Stimulated activated CD8-positive, alpha-beta memory T cell treated with anti-CD3 and anti-CD28 coated beads, Interleukin-7, amount 100 ng/mL, for 48 hours (primary cell): ENCODE measurements around the gene GNB5.
"Not testable (repeated sequence)": the region's sequence is repeated elsewhere in the genome, so short reads cannot be mapped to it uniquely, and the experiment has no call there.

Source experiments
- DNase-seq, 2 donors: peaks; one replicate each; pipeline ENCODE4 v3.0.0-alpha.2; 2020; ENCODE audit warnings: low read depth in 1 of 2; ENCODE audit errors: extremely low read depth in 1 of 2

GNB5 gene

DNA sequence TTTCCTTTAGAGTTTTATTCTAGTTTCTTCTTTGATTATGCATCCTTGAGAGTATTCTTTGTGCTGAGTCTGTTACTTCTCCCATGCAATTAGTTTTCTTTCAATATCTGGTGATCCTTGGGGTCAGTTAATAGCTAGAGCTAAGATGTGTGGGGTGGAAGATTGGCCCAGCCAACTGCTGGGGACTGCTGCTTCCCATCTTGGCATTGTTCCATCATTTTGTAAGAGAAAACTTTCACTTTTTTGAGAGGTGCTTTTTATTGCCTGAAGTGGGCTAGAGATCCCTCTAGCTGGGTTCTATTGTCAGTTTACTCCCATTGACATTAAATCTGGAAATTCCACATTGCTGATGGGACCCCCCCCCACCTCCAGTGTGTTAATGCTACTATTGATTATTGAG is 94.0 kb downstream of the GNB5 start:
- no peak for DNase-seq

DNA sequence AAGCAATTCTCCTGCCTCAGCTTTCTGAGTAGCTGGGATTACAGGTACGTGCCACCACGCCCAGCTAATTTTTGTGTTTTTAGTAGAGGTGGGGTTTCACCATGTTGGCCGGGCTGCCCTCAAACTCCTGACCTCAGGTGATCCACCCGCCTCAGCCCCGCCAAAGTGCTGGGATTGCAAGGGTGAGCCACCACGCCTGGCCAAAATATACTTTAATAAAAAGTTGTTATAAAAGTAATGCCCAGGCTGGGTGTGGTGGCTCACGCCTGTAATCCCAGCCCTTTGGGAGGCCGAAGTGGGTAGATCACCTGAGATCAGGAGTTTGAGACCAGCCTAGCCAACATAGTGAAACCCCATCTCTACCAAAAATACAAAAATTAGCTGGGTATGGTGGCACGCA is 94.7 kb downstream of the GNB5 start:
- not testable (repeated sequence) for DNase-seq

DNA sequence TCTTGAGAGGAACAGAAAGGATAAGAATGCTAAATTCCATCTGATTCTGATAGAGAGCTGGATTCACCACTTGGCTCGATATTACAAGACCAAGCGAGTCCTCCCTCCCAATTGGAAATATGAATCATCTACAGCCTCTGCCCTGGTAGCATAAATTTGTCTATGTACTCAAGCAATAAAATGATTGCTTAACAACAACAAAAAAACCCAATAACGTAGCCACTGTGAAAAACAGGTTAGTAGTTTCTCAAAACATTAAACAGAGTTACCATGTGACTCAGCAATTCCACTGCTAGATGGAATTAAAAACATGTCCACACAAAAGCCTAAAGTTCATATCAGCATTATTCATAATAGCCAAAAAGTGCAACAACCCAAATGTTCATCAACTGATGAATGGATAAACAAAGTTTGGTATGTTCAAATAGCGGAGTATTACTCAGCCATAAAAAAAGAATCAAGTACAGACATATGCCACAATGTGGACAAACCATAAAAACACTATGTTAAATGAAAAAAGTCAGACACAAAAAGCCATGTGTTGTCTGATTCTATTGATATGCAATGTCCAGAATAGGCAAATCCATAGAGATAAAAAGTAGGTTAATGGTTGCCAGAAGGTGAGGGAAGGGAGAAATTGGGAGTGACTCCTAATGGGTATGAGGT is 95.5 kb downstream of the GNB5 start:
- no peak for DNase-seq

DNA sequence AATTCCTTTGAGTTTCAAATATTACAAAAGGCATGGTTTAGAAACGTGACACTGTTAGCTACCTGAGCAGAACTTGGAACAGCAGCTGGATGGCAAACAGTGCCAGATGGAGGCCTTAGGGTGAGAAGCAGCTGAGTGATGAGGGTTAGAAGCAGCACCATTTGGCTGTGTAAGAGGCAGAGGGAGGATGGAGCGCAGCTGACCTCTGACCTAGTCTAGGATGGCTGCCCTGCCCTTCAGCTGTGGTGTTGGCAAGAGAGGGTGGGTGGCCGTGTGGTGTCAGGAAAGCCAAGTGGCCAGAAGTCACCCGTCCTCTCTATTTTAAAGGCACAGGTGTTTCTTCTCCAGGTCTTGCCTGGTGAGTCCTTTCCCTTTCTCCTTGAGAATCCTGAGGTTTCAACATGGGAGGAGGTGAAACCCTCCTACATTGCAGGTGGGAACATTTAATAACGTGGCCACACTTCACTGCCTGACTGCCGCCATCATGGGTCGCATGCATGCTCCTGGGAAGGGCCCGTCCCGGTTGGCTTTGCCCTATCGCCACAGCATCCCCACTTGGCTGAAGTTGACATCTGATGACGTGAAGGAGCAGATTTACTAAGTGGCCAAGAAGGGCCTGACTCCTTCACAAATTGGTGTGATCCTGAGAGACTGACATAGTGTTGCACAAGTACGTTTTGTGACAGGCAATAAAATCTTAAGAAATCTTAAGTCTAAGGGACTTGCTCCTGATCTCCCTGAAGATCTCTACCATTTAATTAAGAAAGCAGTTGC is 96.2 kb downstream of the GNB5 start:
- DNase-seq = no peak

DNA sequence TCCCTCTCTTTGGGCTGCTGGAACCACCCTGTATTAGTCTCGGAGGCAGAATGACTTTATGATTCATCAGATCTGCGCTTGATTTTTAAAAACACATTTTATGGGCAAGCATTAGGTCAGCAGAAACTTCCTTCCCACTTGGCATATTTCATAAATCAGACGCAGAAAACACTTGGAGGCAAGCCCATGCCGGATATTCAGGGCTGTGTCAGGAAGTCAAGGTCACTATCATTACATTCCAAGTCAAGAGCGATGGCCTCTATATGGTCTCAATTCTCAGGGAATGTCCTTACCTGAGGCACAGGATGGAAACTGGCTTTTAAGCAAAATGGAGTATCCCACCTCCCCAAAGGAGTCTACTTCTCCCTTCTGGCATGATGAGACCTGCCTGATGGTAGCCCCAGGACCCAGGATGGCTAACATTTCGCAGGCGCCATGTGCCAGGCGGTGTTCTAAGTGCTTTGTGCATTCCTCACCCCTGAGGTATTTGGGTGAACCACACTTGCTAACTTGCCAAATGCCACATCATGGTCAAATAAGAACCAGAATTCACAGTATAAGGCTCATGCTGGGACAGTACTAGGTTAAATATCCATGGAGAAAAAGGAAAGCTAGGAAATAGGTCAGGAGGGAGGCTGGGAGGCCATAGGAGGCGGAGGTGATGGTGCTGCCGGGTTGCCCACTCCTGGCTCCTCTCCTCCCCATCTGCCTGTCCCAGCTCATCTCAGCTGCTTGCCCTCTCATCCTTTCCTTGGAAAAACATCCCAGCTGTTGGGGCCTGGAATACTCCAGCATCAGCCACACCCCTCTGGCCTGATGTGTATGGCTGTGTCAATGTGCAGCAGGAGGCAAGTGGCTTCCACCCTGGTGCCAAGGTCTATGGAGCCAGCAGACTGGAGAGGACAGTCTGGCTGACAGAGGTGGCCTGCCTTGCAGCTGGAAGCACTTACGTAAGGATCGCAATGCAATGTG is 97.4 kb downstream of the GNB5 start:
- DNase-seq = no peak

DNA sequence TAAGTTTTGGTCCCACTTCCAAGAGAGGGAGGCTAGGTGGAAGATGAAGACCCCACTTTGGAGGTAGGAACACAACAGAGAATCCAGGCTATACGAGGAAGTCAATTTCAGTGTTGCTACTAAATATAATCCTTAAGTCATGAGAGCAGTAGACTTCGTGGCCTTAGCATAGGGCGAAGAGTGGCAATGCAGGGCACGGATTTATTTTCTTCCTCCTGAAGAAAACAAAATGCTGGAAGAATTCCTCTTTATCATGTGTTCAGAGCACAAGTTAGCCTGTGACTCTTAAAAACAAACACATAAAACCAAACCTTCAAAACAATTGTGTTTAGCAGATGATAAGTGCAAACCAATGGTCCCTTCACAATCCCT is 98.0 kb downstream of the GNB5 start:
- DNase-seq = no peak

DNA sequence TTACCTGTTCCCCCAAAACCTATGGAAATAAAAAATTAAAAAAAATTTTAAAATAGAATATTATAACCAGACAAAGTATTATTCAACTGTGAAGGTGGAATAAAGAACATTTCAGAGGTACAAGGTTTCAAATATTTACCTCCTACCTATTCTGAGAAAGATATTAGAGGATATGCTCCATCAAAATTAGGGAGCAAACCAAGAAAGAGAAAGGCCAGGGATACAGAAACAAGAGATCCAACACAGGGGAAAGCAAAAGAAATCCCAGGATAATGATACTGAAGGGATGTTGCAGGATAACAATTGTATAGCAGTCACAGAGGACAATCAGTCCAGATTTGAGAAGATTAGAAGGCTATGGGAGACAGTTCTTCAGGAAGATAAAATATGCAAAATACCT is 101.0 kb downstream of the GNB5 start:
- DNase-seq = no peak

DNA sequence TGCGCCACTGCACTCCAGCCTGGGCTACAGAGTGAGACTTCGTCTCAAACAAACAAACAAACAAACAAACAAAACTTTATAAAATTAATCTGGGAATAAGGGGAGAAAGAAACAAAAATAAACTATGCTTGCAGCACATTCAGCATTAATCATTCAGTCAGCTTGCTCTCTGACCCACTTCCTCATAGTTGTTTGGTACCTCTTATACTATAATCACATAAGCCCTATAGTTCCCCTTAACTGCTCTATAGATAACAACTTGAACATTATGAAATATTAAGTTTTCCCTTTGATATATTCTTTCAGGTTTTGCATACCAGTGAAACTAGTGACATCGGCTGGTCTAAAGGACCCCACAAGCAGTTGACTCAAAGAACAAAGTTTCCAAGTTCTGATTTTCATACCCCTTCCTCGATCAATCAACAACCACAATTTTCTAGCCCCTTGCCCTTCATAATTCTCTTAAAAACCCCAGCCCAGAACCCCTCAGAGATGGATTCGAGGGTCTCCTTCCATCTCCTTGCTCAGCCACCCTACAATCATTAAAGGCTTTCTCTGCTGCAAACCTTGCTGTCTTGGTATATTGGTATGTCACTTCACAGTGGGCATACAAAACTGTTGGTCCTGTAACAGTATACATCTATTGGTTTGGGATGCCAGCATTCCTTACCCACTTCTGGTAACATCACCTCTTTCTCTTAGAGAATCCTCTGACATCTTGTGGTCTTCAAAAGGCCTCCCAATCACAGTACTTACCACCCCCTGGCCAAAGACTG is 105.0 kb downstream of the GNB5 start:
- no peak for DNase-seq

DNA sequence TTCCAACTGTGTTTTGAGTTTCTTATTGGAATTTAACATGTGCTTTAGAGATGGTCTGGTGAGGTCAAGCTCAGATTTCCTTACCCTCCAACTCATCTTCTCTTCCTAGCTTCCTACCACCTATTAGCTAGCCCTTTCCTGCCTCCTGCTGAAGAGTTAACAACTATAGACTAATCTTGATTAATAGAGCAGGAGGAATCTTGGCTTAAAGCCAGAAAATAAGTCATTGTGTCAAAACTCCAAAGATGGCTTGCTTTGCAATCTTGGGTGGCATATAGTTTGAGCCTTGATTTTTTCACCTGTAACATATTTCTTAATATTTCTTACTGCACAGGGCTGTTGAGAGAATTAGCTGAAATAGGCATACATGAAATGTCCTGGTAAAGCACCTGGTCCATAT is 105.9 kb downstream of the GNB5 start:
- DNase-seq = no peak

DNA sequence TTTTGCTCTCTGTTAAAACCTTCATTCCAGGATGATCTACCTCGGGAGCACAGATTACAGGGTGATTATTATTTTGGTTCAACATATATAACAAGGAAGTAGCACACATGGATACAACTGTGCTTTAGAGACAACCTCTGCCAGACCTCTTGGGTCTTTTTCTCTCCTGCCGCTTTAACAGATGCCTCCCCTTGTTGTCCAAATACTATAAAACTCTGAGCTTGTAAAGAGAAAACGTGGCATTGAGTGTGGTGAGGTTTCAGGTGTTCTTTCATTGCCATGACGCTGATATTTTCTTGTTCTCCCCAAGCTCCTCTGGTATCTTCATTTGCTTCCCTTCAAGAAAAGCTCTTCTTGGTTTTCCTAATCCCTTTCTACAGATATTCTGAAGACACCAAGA is 107.6 kb downstream of the GNB5 start:
- DNase-seq = no peak

DNA sequence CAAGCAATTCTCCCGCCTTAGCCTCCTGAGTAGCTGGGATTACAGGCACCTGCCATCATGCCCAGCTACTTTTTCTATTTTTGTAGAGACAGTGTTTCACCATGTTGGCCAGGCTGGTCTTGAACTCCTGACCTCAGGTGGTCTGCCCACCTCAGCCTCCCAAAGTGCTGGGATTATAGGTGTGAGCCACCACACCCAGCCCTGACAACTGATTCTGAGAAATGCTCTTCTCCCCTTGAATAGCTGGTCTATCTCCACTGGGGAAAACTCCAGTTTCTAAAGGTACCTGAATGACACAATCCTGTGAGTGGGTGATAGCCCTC is 108.2 kb downstream of the GNB5 start:
- DNase-seq = not testable (repeated sequence)

DNA sequence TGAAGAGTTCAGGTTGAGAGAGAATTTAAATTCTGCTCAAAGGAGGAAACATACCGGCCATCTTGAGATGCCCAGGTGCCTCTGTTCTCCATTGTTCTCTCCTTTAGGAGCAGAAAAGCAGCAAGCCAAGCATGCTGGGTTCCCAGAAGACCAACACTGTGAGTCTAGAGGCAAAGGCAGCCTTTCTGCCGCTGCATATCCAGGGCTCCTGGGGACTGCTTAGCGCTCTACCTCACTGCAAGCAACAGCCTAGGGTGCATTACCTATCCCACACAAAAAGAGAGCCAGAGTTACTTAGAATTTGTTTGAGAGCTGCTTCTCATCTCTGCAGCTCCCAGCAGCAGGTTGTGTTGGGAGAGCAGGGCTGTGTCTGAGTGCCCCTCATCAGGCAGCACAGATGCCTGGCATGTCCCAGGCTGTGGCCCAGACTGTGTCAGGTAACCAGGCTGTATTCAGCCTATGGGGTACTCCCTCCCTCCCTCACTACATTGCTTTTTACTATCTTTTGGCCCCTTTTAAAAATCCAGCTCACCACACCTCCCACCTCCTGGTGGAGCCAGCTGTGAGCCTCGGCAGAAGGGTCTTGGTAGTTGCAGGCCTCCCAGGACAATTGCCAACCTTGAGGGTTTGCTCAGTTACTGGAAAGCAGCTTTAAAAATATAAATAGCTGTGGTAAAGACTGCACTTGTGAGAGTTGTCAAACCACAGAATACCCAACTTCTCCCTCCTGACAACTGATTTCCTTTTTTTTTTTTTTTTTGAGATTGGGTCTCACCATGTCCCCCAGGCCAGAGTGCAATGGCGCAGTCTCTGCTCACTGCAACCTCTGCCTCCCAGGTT is 108.8 kb downstream of the GNB5 start:
- DNase-seq = no peak

DNA sequence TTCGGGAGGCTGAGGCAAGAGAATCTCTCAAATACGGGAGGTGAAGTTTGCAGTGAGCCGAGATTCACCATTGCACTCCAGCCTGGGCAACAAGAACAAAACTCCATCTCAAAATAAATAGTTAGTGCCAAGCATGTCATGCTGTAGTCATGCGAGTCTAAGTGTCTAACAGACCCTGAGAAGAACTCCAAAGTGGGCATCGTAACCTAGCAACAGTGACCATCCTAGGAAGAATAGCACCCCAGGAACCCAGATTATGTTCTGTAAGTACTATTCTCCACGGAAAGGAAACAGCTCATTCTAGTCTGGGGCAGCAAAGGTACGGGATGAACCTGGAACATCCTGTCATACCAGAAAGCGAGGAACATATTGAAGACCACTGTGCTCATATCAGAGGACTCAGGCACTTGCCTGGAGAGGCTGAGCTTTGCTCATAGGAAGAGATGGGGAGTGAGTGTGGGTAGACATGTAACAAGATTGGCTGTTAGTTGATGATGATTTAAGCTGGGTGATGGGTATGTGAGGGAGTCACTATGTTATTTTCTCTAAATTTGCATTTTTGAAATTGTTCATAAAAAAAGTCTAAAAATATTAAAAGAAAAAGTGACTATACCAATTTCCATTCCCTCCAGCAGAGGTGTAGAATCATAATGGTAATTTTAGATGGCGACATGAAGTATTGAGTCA is 110.3 kb downstream of the GNB5 start:
- no peak for DNase-seq

DNA sequence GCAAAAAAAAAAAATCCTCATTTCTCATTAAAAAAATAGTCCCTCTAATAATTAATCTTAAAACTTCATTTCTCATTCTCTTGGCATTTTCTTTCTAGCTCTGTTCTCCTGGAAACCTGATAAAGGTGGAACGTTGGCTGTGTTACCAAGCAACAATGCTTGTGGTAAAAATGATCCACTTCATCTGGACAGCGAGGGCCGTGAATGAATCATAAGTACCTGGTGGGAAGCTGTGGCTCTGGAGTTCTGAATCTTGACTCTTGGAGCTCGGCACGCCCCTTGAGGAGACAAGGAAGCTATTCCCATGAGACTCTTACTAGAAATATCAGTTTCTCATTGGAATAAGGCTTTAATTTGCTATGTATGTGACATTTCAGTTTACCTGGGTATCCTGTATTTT is 111.2 kb downstream of the GNB5 start:
- DNase-seq = no peak

DNA sequence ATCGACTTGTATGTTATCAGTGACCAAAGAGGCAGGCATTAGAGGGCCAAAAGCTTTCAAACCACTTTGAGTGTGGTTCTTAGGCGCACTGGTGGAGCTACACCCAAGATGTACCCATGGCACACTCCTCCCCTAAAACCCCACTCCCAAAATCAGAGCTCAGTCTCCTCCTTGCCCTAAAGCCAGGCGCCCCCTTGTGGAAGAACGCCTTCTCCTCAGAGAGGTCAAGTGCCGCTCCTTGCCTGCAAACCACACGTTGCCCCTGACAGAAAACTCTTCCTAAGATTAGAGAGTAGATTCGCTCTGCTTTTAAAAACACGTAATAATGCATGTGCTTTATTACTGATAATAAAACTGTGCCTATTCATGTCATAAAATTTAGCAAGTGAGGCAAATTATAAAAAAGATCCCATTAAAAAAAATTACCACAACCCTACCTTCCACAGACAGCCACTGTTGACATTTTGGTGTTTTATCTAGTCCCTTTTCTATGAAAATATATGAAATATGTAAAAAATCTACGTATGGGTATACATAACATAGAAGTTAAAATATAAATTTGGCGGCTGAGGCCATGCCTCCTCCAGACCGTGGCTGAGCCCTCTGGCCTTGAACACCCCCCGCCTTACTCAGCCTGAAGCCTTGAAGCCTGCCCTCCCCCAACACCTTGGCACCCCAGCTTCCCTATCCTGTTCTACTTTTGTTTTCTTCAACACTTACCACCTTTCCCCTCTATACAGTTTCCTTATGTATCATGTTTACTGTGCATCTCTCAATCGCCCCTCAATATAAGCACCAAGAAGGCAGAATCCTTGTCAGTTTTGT is 112.1 kb downstream of the GNB5 start:
- DNase-seq = peak; percentile 39 to 75

DNA sequence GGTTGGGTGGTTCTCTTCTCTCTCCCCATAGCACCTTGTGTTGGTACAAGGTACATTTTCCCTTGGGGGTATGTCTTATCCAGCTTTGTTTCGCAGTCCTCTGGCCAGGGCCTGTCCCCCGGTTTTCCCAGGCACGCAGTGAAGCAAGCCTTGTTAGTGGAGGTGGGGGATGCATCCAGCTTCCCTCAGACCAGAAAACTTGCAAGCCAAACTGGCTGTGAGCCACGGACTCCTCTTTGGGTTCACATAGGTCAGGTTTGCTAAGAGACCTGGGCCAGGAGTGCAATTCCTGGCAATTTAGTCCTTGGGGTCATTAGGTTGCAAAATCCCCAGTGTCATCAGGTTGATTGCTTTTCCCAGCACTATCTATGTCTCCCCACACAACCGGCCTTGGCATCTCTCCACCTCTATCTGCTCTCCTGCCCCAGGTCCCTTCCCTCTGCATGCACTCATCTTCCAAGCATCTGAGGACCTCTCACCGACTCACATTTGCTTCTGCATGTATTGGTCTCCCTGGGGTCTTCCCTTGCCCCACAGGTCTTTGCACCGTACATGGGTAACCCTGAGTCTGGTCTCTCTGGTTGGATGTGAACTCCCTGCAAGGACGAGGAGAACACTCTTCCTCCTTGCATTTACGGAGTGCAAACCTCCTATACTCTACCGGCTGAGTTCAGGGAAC is 112.9 kb downstream of the GNB5 start:
- DNase-seq = no peak

DNA sequence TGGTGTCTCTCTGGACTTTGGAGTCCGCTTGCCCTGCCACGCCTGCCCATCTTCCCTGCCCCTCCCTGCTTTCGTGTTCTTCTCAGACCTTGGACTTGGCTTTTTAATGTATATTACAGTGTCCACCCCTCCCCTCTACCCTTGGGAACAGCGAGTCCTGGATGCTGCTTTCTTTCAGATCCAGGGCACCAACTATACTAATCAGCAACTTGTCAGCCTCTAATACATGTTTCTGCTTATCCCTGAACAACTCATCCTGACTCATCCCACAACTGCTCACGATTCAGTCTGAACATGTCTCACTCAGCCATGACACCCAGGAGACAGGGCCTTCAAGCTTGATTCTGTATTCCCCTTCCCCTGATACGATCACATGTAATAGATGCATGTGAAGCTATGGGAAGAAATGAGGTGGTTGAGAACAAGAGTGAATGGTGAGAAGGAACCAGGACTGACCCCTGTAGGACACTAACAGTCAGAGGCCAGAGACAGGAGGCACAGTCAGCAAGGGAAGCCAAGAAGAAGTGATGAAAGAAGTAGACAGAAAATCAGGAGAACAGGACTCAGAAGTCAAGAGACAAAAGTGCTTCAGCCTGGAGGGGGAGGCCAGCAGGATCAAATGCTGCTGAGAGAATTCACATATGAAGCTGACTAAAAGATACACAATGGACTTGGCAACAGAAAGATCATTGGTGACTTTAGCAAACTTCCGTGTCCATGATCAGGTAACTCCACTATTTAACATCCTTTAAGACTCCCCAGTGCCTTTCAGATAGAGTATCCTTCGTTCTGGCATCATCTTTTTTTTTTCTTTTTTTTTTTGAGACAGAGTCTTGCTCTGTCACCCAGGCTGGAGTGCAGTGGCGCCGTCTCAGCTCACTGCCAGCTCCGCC is 114.1 kb downstream of the GNB5 start:
- DNase-seq = peak in 1 of 2 donors; percentile 27
